ENCODE results near the gene ATP2B1.
A peak's percentile ranks its signal among the peaks of the same experiment; 100 is the strongest.

ATP2B1 gene

GRCh38 chr12:89575374-89575773, 133.3 kb downstream of the ATP2B1 start:
- no peak for DNase-seq

- no peak for DNase-seq
Measured at GRCh38 chr12:89574736-89575208, 133.9 kb downstream of the ATP2B1 start.

DNA sequence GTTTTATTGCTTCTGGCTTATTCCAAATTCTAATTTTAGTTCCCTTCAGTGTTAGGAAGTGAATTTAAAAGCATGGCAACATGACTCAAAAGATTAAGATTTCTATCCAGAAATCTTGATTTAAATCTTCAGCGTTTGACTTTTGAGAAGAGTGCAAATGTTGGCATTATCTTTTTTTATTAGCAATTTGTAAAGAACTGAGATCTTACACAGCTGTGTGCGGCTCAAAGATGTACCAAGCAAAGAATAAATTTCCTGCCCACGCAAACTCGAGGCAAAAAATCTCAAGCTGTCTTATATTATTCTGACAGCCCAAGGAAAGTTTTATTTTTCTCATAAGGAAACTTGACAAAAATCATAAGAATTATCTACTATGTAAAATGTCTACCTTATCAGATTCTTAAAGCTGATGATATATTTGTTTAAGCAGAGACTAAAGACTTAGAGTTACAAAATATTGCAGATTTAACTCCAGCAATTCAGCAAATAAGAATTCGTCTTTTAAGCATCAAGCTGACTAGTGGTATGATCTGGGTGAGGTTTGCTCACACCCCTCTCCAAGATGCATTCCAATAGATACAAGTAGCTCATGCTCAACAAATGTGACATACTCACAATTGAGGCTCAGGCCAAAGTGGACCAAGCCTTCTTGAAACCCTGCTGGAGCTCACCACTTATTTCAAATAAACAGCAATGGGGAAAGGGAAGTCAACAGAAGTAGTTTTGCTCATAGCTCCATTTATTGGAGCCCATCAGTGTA, 135.4 kb downstream of the ATP2B1 start:
- no peak for DNase-seq

- DNase-seq: no peak
Measured at GRCh38 chr12:89571491-89572195, 137.0 kb downstream of the ATP2B1 start.

GRCh38 chr12:89568484-89568883, 140.2 kb downstream of the ATP2B1 start:
- no peak for DNase-seq

DNA sequence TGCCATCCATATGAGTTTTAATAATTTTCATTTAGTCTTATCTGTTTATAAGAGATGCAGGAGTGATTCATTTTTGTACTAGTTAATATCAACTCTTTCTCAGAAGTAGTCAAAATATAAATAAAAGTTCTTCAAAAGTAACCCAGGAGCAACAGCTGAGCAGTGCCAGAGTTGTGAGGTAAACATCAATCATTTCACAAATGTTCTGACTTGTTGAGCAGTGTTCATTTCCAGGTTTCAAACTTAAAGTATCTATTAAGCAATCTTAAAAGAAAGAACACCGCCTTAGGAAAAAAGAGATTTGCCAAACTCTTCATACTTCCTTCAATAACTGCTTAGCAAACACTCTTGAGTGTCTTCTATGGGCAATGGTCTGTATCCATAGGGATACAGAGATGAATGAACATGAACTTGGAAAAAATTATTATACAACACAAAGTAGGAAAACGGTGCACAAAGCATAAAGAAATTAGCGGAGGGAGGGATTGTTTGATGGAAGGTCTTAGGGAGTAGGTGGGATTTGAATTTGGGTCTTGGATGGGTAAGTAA, 140.9 kb downstream of the ATP2B1 start:
- no peak for DNase-seq

DNA sequence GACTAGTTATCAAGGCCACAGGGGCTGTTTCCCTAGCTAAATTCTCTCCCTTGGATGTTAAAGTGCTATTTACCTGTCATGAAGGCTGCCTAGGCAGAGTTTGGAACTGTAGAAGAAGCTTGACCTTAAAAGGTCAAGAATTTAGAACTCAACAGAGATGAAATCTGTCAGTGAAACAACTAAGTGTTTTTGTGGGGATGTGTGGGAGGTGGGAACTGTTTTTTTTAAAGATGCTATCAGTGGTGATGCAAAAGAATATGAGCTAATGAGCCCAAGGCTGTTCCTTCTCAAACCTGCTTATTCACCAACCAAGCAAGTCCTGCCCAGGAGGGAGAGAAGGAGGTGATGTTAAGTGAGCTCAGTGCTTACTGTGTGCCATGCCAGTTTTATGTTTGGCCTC, 142.0 kb downstream of the ATP2B1 start:
- no peak for DNase-seq

- no peak for DNase-seq
Measured at GRCh38 chr12:89565002-89565401, 143.6 kb downstream of the ATP2B1 start.

GRCh38 chr12:89559753-89560152, 148.9 kb downstream of the ATP2B1 start:
- no peak for DNase-seq

- DNase-seq: no peak
Measured at GRCh38 chr12:89556976-89557375, 151.7 kb downstream of the ATP2B1 start.

- DNase-seq: no peak
Measured at GRCh38 chr12:89552376-89552775, 156.3 kb downstream of the ATP2B1 start.

GRCh38 chr12:89551747-89552146, 156.9 kb downstream of the ATP2B1 start:
- no peak for DNase-seq

DNA sequence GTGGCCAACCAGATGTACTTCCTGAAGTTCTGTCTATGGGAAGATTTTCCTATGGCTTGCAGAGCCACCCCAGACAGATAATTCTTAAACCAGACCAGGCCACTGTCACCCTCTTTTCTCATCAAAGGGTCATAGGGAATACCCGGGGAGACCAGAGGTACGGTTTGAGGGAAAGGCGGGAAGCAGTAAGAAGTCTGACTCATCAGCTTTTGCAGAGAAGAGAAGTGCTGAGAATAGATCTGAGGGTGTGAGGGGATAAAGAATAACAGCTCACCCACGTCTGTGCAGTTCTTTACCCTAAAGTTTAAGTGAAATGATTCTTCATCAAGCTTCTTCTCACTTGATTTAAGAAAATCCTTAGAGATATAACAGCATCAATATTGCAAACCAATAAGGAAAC, 161.5 kb downstream of the ATP2B1 start:
- no peak for DNase-seq

- no peak for DNase-seq
Measured at GRCh38 chr12:89546151-89546550, 162.5 kb downstream of the ATP2B1 start.

GRCh38 chr12:89544681-89545184, 163.9 kb downstream of the ATP2B1 start:
- no peak for DNase-seq

- no peak for DNase-seq
Measured at GRCh38 chr12:89544022-89544421, 164.6 kb downstream of the ATP2B1 start.

DNA sequence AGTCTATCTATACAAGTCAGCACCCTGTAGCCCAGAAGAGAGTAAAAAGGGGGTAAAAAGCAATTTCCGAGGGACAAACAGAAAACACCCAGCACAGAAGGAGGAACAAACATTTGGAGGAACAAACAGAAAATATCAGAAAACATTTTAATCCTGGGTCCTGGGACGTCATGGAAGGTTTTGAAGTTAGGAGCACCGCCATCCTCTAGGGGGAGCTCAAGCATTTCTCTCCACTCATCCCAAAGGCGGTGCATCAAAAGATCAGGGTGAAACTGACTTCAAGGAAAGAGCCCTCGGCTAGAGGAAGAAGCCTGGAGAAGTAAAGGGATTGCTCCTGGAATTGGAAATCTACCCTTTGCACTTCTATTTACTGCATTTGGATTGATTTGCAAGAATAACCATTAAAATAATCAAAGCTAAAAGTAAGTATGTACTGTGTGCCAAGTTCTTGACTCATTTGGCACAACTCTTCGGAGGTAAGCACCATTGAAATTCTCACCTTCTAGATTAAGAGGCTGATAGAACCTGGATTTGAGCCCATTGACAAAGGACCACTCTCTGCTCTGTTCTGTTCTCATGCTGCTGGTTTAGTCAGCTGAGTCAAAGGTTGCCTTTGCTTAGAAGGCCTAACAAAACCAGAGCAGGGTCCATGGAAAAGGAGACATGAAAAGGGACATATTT, 165.6 kb downstream of the ATP2B1 start:
- peak; percentile 58 for DNase-seq

DNA sequence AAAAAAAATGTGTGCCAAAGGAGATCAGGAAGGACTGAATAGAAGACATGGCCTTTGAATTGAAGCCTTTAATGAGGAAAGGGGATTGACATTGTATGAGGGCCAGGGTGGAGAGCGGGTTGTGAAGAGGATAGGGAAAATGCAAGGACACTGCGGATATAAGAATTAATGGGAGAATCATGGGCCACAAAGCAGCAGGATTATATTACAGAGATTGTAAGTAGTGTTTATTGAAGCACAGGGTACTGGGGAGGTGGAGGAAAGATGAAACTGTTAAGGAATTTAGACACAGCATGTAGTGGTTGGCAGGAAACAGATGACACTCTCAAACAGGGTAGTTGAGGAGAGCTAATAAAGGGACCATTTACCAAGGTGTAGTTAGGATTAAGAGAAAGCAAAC, 166.4 kb downstream of the ATP2B1 start:
- DNase-seq: no peak

DNA sequence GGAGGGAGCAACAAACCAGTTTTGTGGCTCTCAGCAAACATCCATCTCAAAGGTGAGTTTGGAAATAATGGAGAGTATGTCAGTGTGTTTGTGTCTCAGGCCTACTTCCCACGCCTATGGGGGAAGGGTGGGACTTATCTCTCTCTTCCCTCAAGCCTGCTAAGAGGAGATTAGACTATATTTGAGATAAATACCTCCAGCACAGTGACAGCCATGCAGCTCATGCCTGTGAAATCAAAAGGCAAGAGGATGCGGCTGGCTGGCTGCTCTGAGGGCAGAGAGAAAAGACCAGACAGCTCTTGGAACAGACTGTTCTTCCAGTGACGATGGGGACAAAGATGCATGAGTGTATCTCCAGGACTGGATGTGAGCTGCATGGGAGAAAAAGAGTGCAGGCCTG, 168.1 kb downstream of the ATP2B1 start:
- no peak for DNase-seq

- no peak for DNase-seq
Measured at GRCh38 chr12:89539426-89540223, 169.0 kb downstream of the ATP2B1 start.

- no peak for DNase-seq
Measured at GRCh38 chr12:89538897-89539296, 169.7 kb downstream of the ATP2B1 start.

Measured in central memory CD4-positive, alpha-beta T cell (primary cell).